Astrocyte (in vitro differentiated cells and primary cell): ENCODE results near the gene TES. TPM values are rescaled to one million over a fixed set of nuclear protein-coding genes. Genes with fewer than 3 reads are reported as not detected.

Source experiments
- DNase-seq: peaks from one replicate; pipeline ENCODE4 v3.0.0-alpha.2; 2010; ENCODE audit warnings: low read depth
- FAIRE-seq: peaks from 2 replicates; lab custom pipeline; 2011; peaks lifted over from hg19 to GRCh38; lab: Jason Lieb, UNC
- H2AFZ ChIP-seq: 2 replicates; pipeline ENCODE4 v1.6.0; 2012; ENCODE audit warnings: low read depth, low read length, inconsistent platforms
- H3K27ac ChIP-seq: 2 replicates; pipeline ENCODE4 v1.5.1; 2011; ENCODE audit warnings: low read depth, low read length, inconsistent platforms
- H3K27me3 ChIP-seq: 2 replicates; pipeline ENCODE4 v1.6.0; 2011; ENCODE audit warnings: low read length, inconsistent platforms; ENCODE audit not compliant: insufficient read depth
- H3K36me3 ChIP-seq: 2 replicates; pipeline ENCODE4 v1.5.1; 2011; ENCODE audit warnings: low read length, inconsistent platforms; ENCODE audit not compliant: insufficient read depth
- H3K4me1 ChIP-seq: 2 replicates; pipeline ENCODE4 v1.5.1; 2011; ENCODE audit warnings: low read length, inconsistent platforms; ENCODE audit not compliant: insufficient read depth
- H3K4me2 ChIP-seq: 2 replicates; pipeline ENCODE4 v1.6.0; 2012; ENCODE audit warnings: low read length, inconsistent platforms
- H3K4me3 ChIP-seq: 2 replicates; pipeline ENCODE4 v1.5.1; 2011; ENCODE audit warnings: low read depth, mild to moderate bottlenecking, low read length, inconsistent platforms; ENCODE audit not compliant: insufficient read depth
- H3K79me2 ChIP-seq: 2 replicates; pipeline ENCODE4 v1.6.0; 2012; ENCODE audit warnings: mild to moderate bottlenecking, low read length, inconsistent platforms; ENCODE audit not compliant: insufficient read depth
- H3K9ac ChIP-seq: 2 replicates; pipeline ENCODE4 v1.6.0; 2012; ENCODE audit warnings: mild to moderate bottlenecking, low read length, inconsistent platforms
- H3K9me3 ChIP-seq: 2 replicates; pipeline ENCODE4 v1.5.1; 2012; ENCODE audit warnings: low read depth, mild to moderate bottlenecking, low read length, inconsistent platforms; ENCODE audit not compliant: insufficient read depth
- H4K20me1 ChIP-seq: 2 replicates; pipeline ENCODE4 v1.6.0; 2012; ENCODE audit warnings: low read length, inconsistent platforms; ENCODE audit not compliant: insufficient read depth
- H3K27ac Mint-ChIP-seq: one replicate; pipeline ENCODE4 v1.8.0; 2021; ENCODE audit warnings: mild to moderate bottlenecking, mixed read lengths; ENCODE audit not compliant: unreplicated experiment
- H3K27me3 Mint-ChIP-seq: one replicate; pipeline ENCODE4 v1.8.0; 2021; ENCODE audit warnings: low read depth, mixed read lengths; ENCODE audit not compliant: unreplicated experiment
- H3K36me3 Mint-ChIP-seq: one replicate; pipeline ENCODE4 v1.8.0; 2021; ENCODE audit warnings: low read depth, mixed read lengths; ENCODE audit not compliant: unreplicated experiment
- H3K4me1 Mint-ChIP-seq: one replicate; pipeline ENCODE4 v1.8.0; 2021; ENCODE audit warnings: low read depth, mixed read lengths; ENCODE audit not compliant: unreplicated experiment
- H3K4me3 Mint-ChIP-seq: one replicate; pipeline ENCODE4 v1.8.0; 2021; ENCODE audit warnings: mild to moderate bottlenecking, moderate library complexity, mixed read lengths; ENCODE audit not compliant: unreplicated experiment
- H3K9me3 Mint-ChIP-seq: one replicate; pipeline ENCODE4 v1.8.0; 2021; ENCODE audit warnings: mild to moderate bottlenecking, mixed read lengths; ENCODE audit not compliant: unreplicated experiment
- EZH2 ChIP-seq: IDR thresholded peaks from 2 replicates; pipeline ENCODE4 v1.6.1; 2012; ENCODE audit warnings: mild to moderate bottlenecking, low read length, inconsistent platforms; ENCODE audit not compliant: insufficient read depth
- total RNA-seq: library from RNA; stranded (reverse); gene quantifications from 2 replicates; pipeline ENCODE4 v1.2.1, GENCODE V29; 2021
- TF ChIP-seq, protein P1 (sequence below): IDR thresholded peaks from 2 replicates; pipeline ENCODE4 v1.5.1; 2011; ENCODE audit warnings: low read depth, mild to moderate bottlenecking, inconsistent platforms, low read length, moderate library complexity; ENCODE audit not compliant: insufficient read depth

TES gene
- total RNA-seq, 1 donor from 2014 or later: 179 TPM

DNA sequence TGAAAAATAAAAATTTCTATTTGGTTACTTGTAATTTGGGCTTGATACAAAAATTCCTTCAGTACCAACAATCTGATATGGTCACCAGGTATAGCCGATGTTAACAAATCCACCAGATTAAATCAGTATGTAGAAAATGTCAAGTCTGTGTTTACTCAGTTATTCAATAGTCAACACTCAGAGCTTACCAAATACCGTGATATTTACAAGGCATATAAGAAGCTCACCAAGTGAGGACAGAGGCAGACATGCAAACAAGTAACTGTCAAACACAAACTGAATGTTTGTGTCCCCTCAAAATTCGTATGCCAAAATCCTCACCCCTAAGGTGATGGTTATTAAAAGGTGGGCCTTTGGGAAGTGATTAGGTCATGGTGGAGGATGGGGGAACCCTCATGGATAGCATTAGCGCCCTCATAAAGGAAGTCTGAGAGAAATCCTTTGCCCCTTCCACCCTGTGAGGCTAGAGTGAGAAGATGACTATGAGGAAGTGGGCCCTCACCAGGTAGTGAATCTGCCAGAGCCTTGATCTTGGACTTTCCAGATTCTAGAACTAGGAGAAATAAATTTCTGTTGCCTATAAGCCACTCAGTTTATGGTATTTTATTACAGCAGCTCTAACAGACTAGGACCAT lies 63.1 kb downstream of the TES start:
- H3K27me3 Mint-ChIP-seq: no peaks in the 10 kb centered on the region

DNA sequence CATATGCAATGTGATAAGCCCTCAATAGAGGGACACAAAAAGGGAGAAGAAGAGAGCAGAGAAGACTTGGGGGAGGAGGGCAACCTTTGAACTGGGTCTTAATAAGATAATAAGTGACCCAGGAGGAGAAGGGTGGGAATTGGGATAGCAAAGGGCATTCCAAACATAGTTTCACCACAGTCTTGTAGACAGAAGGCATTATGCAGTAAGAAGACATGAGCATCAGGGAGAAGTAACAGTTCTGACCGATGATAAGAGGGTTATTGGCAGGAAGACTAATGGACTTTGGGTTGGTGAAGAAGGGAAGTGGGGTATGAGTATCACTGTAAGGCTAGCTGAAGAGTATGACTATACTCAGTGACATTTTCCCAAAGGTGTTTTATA lies 63.6 kb downstream of the TES start:
- H3K27me3 Mint-ChIP-seq: no peaks in the 10 kb centered on the region
- no peaks in the 10 kb centered on the region for H3K36me3 Mint-ChIP-seq
- DNase-seq (no peak), FAIRE-seq (no peak)
- H3K9me3 Mint-ChIP-seq: no peaks in the 10 kb centered on the region
- Histone ChIP-seq H4K20me1 (no peaks in the 10 kb centered on the region), H3K9ac (no peak overlapping the region), H3K27ac (no peak overlapping the region), H3K36me3 (no peaks in the 10 kb centered on the region), H2AFZ (no peak overlapping the region), H3K4me3 (no peak overlapping the region), H3K4me2 (no peak overlapping the region), H3K79me2 (peaks cover 3% of the 10 kb centered on the region), H3K9me3 (no peaks in the 10 kb centered on the region), H3K27me3 (no peaks in the 10 kb centered on the region), H3K4me1 (peaks cover 24% of the 10 kb centered on the region)
- H3K27ac Mint-ChIP-seq: peak overlapping the region; percentile 86
- TF ChIP-seq, protein P1, sequence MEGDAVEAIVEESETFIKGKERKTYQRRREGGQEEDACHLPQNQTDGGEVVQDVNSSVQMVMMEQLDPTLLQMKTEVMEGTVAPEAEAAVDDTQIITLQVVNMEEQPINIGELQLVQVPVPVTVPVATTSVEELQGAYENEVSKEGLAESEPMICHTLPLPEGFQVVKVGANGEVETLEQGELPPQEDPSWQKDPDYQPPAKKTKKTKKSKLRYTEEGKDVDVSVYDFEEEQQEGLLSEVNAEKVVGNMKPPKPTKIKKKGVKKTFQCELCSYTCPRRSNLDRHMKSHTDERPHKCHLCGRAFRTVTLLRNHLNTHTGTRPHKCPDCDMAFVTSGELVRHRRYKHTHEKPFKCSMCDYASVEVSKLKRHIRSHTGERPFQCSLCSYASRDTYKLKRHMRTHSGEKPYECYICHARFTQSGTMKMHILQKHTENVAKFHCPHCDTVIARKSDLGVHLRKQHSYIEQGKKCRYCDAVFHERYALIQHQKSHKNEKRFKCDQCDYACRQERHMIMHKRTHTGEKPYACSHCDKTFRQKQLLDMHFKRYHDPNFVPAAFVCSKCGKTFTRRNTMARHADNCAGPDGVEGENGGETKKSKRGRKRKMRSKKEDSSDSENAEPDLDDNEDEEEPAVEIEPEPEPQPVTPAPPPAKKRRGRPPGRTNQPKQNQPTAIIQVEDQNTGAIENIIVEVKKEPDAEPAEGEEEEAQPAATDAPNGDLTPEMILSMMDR: no peak
- TF ChIP-seq EZH2: no peak
- peaks cover 53% of the 10 kb centered on the region for H3K4me1 Mint-ChIP-seq
- no peak overlapping the region for H3K4me3 Mint-ChIP-seq

More for the DNA sequence above, 63.1 kb downstream of the TES start:
- H3K4me1 Mint-ChIP-seq: peaks cover 57% of the 10 kb centered on the region
- peak overlapping the region; percentile 86 for H3K27ac Mint-ChIP-seq
- H3K36me3 Mint-ChIP-seq: no peaks in the 10 kb centered on the region
- H3K4me2 ChIP-seq: no peak overlapping the region
- TF ChIP-seq, protein P1: no peak
- TF ChIP-seq EZH2: no peak
- H3K9ac ChIP-seq: no peak overlapping the region
- H2AFZ ChIP-seq: no peak overlapping the region
- no peaks in the 10 kb centered on the region for H3K9me3 ChIP-seq
- peak overlapping the region; percentile 47 for H3K27ac ChIP-seq
- no peak for FAIRE-seq
- H3K9me3 Mint-ChIP-seq: no peaks in the 10 kb centered on the region
- H3K4me3 Mint-ChIP-seq: no peak overlapping the region
- peaks cover 24% of the 10 kb centered on the region for H3K4me1 ChIP-seq
- no peaks in the 10 kb centered on the region for H3K27me3 ChIP-seq
- H4K20me1 ChIP-seq: no peaks in the 10 kb centered on the region
- peaks cover 3% of the 10 kb centered on the region for H3K79me2 ChIP-seq
- no peaks in the 10 kb centered on the region for H3K36me3 ChIP-seq
- H3K4me3 ChIP-seq: no peak overlapping the region
- no peak for DNase-seq

DNA sequence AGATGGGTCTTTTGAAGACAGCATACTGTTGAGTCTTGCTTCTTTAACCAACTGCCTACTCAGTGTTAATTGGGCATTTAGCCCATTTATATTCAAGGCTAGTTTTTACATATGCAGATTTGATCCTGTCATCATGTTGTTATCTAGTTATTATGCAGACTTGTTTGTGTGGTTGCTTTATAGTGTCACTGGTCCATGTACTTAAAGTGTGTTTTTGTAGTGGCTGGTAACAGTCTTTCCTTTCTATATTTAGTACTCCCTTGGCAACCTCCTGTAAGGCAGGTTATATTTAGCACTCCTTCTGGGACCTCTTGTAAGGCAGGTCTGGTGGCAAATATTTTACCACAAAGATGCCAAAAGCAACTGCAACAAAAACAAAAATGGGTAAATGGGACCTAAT lies 66.7 kb downstream of the TES start:
- H3K9me3 ChIP-seq: no peaks in the 10 kb centered on the region
- no peak overlapping the region for H3K4me3 ChIP-seq
- H3K4me1 Mint-ChIP-seq: peaks cover 29% of the 10 kb centered on the region
- no peak overlapping the region for H2AFZ ChIP-seq
- DNase-seq: no peak
- no peak overlapping the region for H3K9ac ChIP-seq
- no peaks in the 10 kb centered on the region for H3K36me3 ChIP-seq
- H3K4me1 ChIP-seq: peaks cover 6% of the 10 kb centered on the region
- no peaks in the 10 kb centered on the region for H3K9me3 Mint-ChIP-seq
- H3K4me3 Mint-ChIP-seq: no peak overlapping the region
- no peaks in the 10 kb centered on the region for H3K36me3 Mint-ChIP-seq
- H3K27me3 Mint-ChIP-seq: no peaks in the 10 kb centered on the region
- TF ChIP-seq, protein P1: no peak
- no peak for TF ChIP-seq EZH2
- peaks cover 5% of the 10 kb centered on the region for H3K79me2 ChIP-seq
- no peaks in the 10 kb centered on the region for H4K20me1 ChIP-seq
- no peak overlapping the region for H3K27ac Mint-ChIP-seq
- H3K27ac ChIP-seq: no peak overlapping the region
- no peaks in the 10 kb centered on the region for H3K27me3 ChIP-seq
- no peak overlapping the region for H3K4me2 ChIP-seq
- no peak for FAIRE-seq
